Parietal lobe (tissue), 1 donor: ENCODE results near the gene MTMR4. TPM values are rescaled to one million over a fixed set of nuclear protein-coding genes. Genes with fewer than 3 reads are reported as not detected.

Experiments
- total RNA-seq: library from RNA; depleted of rRNA; stranded (reverse); fragments of >200 nt; gene quantifications from one replicate; pipeline ENCODE4 v1.2.3, GENCODE V29; 2014

Gene MTMR4
- 159 TPM for total RNA-seq

DNA sequence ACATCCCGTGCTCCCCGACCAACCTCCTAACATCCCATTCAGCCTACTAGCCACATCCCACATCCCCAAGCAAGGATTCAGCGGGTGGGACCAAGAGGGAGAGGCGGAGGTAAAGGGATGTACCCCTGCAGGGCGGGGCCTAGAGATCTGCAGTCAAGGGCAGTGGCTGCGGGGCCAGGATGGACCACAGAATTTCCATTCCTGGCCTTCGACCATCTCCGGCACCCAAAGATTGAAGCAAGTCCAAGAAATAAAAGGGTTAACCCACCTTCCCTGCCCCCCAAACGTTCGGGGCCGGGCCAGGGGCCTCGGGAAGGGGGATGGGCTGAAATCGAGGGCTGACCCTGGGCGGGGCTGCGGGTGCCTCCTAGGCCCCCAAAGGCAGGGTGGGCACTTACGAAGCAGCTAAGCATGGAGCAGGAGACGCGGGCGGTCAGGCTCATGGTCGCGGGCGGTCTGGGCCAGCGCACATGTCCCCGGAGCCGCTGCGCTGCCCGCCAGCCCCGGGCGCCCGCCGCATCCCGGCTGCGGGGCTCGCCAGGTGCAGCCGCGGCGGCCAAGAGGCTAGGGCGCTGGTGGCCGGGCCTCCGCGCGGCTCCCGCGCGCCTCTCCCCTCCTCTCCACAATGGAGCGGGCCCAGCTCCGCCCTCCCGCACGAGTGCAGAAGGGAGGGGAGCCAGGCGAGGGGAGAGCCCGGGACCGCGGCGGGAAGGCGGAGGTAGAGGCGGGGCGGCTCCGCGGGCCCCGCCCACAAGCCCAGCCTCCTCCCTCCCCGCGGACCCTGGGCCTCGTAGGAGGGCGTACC, at the start of gene MTMR4:
MTMR4 (minus strand) TSS at position 674 of the 805 bp plus-strand sequence; CDS start at position 443, 231 bp downstream.

DNA sequence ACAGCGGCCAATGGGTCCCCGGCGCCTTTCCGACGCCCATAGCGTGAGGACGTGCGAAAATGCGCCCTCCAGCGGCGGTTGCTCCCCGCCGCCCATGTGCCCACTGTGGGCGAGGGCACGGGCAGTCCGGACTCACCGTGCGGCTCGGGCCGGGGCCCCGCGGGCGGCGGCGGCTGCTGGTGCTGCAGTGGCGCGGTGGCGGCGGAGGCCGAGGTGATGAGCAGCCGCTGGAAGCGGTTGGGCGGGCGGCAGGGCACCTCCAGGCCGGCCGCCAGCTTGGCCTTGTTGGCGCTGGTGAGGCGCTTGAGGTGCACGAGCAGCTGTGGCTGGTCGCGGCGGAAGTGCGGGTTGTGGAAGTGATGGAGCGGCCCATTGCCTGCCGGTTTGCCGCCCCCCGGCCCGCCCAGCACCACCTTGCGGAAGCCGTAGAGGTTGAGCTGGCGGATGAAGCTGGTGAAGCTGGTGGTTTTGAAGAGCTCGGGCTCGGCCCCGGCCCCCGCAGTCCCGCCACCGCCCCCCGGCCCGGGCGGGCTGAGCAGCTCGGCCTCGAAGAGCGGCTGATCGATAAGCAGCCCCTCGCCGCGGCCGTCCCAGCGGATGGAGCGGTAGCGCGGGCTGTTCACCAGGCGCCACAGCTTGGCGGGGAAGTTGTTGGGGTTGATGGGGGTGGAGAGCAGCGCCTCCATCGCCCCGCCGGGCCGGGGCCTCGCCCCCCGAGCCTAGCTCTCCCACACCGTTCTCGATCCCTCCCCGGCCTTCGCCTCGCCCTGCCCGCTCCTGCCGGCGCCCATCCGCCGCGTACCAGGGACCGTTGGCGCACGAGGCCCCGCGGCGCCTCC, 26.6 kb downstream of the MTMR4 start, which contains the start of gene HSF5:
HSF5 (minus strand) TSS at position 820 of the 839 bp plus-strand sequence; CDS start at position 686, 134 bp downstream.

Other genes with a start within 250 kb of the MTMR4 start
- 0.94 TPM for gene MPO, start 233.7 kb downstream of the MTMR4 start, total RNA-seq
- 91.7 TPM for gene TSPOAP1, start 185.8 kb downstream of the MTMR4 start, total RNA-seq
- 35.7 TPM for gene SUPT4H1, start 162.4 kb downstream of the MTMR4 start, total RNA-seq
- 0.31 TPM for gene RNF43, start 97.1 kb downstream of the MTMR4 start, total RNA-seq
- 0.31 TPM for gene HSF5, start 26.2 kb downstream of the MTMR4 start, total RNA-seq
- 0.94 TPM for gene TEX14, start 177.4 kb upstream of the MTMR4 start, total RNA-seq
- 42.6 TPM for gene RAD51C, start 178.0 kb upstream of the MTMR4 start, total RNA-seq
- 52.3 TPM for gene PPM1E, start 241.2 kb upstream of the MTMR4 start, total RNA-seq